GM04503 (cell line): Measurements from ENCODE around the gene CMTM5.

ENCODE experiments used
- DNase-seq: peaks from one replicate; pipeline ENCODE4 v3.0.0-alpha.2; 2012; ENCODE audit warnings: low read depth

CMTM5 gene, protein sequence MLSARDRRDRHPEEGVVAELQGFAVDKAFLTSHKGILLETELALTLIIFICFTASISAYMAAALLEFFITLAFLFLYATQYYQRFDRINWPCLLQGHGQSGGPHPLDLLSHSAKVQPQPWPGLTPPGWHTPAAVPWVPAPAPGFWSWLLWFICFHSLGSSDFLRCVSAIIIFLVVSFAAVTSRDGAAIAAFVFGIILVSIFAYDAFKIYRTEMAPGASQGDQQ

DNA sequence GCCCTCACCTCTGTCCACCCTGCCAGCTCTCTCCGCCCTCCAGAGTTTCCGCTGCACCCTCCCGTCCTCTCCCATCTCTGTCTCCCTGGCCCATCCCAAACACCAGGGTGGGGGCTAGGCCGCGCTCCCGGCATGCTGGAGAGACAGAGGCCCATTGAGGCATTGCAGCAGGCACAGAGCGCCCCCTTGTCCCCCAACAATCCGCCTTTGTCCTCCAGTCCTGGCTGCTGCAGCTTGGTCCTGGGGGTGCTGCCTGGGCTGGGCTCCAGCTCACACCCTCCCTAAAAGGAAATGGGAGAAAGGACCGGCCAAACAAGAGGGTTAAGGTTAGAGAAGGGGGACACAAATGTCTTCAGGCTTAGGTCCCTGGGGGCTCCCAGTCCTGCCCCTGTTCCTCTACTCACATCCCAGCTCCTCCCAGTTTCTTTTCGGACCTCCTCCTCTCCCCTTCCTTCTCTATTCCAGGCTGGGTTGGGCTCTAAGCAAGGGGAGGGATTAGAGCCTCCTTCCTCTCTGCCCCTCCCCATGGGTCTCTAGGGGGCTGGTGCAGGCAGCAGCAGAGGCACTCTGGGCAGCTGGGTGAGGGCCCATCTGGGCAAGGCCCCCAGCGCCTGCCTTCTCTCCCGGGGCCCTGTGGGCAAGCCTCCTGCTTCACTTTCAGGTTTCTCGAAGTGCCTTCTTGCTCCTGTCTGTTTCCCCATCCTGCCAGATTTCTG, at the start of gene CMTM5:
TSS of gene CMTM5 (plus strand) at position 565 of the 716 bp plus-strand sequence. CDS start 206 bp downstream, outside the sequence.
- DNase-seq: no peak

DNA sequence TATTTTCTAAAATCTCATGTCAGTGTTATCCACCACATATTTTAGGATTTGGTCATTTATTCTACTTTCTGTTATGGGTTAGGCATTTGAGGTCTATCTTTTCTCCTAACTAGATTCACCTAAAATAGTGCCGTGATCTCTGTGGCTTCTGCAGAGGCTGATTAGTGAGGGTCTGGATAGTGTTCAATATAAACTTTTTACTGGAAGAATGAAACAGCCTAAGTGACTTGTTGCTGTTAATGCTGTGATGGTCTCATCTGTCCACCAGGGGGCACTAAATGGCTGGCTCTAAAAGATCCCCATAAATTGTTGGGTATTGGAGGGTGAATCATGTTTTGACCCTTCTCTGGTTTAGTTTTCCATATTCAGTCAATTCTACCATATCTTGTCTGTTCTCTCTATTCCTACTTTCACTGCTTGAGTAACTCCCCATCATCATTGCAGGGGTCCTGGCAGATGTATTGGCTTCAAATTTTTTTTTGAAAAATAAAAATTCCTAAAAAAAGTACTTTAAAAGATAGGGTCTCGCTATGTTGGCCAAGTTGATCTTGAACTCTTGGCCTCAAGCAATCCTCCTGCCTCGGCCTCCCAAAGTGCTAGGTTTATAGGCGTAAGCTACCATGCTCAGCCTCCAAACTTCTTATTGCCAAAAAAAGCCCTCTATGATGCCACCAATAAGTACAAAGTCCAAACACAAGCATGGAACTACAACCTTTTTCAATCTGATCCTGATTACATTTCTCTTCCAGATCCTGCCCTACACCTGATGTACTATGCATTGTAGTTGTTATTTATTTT, 48.7 kb upstream of the CMTM5 start:
- DNase-seq: no peak

DNA sequence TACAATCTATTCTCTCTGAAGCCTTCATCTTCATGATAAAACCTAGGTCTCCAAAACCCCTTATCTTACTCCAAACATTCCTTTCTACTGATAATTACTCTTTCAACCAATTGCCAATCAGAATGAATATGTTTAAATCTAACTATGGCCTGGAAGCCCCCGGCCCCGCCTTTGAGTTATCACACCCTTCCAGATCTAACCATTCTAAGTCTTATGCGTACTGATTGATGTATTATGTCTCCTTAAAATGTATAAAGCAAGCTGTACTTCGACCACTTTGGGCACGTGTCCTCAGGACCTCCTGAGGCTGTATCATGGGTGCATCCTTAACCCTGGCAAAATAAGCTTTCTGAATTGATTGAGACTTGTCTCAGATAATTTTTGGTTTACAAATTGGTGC, 41.2 kb upstream of the CMTM5 start:
- DNase-seq: no peak

DNA sequence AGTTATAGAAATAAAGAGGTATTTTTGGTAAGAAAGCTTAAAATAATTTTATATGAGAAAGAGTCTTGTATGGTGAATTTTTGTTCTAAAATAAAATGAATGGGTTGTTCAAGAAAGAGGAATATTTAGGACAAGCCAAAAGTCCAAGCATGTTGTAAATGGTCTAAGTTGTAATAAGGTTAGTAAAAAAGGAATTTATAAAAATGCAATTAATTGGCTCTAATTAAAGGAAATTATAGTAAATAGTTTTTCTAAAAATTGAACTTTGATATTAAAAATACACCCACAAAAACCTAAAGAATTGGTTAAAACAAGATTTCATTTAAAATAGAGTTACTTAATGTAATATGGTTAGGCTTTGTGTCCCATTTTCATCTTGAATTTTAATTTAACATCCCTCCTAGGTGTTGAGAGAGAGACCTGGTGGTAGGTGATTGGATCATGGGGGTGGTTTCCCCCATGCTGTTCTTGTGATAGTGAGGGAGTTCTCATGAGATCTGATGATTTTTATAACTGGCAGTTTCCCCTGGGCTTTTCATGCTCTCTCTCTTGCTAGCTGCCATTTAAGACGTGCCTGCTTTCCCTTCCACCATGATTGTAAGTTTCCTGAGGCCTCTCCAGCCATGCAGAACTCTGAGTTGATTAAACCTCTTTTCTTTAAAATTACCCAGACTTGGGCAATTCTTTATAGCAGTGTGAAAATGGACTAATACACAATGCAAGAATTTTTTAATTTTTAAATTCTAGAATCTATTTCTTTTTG, 37.2 kb upstream of the CMTM5 start:
- no peak for DNase-seq

DNA sequence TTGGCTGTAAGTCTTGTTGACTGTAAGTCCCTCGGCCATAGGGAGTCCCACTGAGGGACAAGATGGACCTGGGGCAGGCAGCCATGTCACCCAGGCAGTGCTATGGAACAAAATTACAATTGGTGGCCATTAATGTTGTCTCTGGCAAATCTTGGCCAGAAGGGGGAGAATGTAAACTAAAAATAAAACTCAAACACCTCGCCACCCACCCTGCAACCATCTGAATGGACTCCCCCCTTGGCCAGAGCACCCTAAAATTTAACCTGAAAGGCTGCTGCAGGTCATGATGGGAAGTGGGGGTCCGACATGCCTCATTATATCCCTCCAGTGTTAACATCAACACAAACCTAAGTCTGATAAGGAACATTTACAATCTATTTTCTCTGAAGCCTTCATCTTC, 32.4 kb upstream of the CMTM5 start:
- DNase-seq: no peak

DNA sequence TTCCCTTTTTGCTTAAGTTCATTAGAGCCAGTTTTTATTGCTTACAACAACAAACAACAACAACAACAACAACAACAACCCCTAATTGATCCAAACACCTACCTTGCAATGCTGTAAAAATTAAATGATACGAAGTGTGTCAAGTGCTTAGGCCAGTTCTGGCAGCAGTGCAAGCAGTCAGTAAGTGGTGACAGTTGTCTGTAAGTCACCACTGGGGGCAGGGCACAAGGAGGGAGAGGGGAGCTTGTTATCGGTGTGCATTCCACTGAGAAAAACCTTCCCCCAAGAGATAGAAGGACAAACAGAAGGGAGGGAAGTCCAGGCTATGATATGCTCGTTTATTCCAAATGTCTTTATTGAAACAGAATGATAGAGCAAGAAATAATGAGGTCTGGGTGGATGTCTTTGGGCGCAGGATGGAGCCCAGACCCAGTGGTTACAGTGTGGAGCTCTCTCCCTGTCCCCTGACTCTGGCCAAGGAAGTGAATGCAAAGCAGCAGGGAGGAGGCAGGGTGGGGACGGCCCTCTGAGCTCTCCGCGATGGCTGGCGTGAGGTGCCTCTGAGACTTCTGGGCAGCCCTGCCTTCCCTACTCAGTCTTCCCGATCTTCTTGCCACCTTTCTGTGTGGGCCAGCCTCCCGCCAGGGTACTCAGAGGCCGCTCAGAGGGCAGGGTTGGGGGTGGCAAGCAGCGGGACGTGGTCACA, 30.7 kb upstream of the CMTM5 start:
- DNase-seq: no peak

DNA sequence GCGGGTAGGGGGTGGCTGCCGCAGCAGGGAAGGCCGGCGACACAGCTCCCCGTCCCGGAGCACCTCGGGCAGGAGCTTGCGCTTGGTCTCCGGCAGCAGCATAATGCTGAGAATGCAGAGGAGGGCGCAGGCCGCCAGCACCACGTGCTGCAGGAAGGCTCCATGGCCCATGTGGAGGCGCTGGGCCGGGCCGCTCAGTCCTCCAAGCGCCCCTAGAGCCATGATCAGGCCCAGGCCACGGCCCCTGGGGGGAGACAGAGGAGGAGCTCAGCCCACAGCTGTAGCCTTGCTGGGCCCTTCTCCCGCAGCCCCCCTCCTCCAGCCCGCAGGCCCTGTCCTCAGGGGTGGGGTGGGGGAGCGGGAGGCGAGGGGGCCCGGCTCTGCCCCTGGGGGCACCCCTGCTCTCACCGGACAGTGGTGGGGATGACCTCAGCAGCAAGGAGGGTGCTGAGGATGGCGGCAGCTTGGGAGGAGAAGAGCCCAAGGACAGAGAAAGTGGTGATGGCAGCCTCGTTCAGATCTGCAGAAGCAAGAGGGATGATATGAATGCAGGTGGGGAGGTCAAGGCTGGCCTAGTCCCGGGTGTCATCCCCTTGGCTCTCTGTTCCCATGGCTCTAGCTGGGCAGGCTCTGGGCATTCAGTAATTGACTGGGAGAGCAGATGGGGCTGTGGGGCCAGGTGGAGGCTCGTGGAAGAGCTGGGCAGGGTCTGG, 30.0 kb upstream of the CMTM5 start:
- DNase-seq: no peak

DNA sequence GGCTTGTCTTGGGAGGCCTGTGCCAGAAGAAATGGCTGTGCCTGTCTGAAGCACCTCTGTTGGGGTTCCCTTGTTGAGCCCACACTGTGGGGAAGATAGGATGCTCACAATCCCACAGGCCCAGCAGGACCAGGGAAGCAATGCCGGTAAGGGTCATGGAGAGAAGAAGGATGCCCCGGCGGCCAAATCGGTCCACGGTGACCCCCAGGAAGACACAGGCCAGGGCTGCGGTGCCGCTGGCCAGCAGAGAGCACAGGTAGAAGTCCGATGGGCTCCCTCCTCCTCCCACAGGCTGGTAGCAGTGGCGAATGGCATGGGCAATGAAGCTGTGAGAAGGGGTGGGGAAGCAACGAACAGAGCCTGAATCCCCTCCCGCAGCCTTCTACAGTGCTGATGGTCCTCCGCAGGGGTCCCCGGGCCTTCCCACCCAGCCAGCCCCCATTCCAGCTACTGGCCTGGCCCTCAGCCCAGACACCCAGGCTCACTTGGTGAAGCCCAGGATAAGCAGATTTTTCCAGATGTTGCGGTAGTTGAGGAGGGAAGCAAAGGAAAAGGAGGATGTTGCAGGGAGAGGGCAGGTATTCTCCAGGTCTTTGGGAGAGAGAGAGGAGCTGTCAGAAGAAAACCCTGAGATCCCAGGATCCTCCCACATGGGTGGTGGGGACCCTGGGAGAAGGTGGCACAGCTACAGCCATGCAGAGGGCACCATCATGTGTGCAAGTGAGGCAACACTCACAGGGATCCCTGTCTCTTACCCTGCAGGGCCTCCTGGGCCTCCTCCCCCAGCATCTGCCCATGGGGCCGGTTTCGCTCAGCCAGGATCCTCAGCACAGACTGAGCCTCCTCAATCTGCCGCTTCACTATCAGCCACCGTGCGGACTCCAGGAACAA, 29.2 kb upstream of the CMTM5 start:
- no peak for DNase-seq

DNA sequence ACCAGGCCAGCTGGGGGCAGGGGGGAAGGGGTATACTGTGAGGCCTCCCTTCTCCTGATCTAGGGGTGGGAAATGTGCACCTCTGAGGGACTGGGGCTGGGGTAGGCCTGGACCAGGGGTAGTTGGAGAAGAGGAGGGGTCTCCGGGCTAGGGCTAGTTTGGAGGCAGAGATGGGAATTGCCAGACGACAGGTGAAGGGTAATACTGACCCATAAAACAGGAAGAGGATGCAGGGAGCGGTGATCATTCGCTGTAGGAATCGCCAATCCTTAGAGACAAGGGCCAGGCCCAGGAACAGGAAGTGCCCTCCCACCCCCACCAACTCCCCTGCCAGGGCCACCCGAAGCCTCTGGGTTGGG, 28.6 kb upstream of the CMTM5 start:
- DNase-seq: no peak

DNA sequence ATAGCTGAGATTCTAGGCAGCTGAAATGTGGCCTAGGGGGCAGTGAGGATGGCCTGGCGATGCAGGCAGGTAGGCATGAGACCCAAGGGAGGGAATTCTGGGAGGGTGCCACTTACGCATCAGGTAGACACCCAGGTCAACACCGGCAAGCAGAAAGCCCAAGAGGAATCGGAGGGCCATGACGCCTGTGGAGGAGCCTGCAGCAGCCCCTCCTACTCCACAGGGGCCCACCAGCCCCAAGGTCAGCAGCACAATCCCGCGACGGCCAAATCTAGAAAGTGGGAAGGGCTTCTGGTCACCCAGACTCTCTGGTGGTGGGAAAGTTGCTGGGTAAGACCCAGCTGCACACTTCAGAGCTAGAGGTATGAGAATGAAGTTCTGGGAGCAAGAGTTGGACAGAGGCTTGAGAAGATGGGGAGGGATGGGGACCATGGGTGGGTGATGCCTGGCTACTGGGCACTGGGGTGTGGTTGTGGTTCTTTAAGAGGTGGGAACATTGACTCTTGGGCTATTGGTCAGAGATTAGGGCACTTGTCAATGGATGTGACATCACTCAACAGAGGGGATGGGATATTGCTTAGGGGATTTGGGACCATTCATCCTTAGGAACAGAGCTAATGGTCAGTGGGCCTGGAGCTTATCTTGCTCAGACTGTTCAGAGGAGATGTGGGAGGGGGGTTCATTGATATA, 27.5 kb upstream of the CMTM5 start:
- DNase-seq: no peak

DNA sequence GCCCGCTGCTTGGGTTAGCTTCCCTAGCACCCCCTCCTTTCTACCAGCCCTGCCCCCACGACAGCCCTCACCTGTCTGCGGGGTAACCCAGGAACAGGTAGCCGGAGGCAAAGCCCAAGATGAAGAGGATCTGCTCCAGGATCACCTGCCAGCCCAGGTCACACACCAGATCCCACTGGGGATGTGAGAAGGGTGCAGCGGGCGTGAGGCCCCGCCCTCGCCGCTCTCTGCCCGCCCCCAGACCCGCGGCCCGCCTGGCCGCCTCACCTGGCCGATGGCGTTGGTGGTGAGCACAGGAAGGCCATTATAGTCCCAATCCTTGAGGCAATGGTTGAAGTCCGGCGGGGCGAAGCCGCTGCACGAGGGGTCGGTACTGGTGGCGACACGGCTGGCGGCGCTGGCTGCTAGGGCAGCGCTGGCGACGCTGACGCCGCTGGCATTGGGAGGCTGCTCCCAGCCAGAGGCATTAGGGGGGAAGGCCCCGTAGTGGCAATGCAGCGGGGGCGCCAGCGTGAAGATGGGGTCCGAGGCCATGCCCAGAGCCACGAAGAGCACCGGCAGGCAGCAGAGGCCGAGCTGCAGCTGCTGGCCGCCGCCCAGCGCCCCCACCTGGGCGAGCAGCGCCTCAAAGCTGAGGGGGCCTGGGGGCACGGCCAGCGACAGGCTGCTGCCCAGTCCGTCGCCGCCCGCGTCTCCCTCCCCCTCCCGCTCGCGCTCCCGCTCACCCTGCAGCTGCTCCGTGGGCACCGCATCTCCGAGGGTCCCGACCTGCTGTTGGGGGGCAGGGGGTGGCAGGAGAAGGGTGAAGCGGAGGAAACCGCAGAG, 25.0 kb upstream of the CMTM5 start:
- DNase-seq: no peak

DNA sequence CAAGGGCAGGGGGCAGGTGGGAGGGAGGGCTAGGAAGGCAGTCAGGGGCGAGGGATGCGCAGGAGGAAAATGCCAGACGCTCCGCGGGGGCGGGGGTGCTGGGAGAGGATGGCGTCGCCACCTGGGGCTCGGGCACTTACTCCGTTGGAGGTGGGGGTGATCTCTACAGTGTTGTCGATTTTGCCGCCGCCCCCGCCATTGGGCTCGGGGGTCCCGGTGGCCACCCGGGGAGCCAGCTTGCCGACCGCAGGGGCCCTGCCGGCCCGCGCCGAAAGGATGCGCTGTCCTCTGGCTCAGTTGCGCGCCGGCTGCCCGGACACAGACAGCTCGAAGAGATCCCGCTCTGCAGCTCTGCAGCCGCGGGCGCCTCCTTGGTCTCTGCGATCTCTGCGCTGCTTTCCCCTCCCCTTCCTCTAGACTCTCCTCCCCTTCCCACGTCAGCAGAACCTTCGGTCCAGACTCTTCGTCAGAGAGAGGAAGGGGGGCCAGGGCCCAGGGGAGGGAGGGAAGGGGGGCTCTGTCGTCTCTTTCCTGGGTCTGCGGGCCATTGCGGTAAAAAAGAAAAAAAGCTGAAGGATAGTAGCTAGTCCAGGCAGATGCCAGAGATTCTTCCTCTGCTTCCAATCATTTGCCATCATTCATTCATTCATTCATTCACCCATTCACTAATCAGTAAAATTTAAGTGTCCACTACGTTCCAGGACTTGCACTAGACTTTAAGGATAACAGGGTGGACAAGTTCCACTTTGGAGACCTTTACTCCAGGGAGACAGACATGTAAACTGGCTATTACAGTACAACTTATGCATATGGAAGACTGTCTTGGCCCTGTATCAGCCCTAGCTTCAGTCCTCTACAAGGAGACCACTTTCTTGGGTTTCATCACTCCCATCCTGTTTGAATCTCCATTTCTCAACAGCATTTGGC, 24.1 kb upstream of the CMTM5 start, which contains the start of gene SLC22A17:
TSS of gene SLC22A17 (minus strand) at position 382 of the 927 bp plus-strand sequence.
- peak; percentile 46 for DNase-seq

DNA sequence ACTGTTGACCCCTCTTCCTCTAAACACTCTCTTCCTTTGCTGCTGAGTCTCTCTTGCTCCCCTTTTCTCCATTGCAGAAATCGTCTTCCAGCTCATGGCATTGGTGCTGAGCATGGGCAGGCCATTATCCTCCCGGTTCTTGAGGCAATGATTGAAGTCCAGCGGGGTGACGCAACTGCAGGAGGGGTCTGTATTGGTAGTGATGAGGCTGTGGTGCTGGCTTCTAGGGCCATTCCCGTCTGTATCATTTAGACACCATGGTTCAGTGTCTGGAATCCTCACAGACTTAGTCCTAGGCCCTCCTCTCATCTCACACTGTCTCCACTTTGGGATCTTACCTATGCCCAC, 23.4 kb upstream of the CMTM5 start:
- DNase-seq: no peak

DNA sequence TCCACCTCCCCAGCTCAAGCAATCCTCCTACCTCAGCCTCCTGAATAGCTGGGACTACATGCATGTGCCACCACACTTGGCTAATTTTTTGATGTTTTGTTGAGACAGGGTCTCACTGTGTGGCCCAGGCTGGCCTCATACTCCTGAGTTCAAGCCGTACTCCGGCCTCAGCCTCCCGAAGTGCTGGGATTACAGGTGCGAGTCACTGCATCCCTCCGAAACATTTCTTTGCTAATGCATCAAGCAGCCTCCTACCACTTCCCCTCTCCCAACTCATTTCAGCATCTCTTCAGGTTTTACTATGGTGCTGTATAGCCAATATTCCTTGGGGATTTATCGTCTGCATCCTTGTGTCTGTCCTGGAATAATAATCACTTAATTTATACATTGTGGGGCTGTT, 21.9 kb upstream of the CMTM5 start:
- DNase-seq: no peak

DNA sequence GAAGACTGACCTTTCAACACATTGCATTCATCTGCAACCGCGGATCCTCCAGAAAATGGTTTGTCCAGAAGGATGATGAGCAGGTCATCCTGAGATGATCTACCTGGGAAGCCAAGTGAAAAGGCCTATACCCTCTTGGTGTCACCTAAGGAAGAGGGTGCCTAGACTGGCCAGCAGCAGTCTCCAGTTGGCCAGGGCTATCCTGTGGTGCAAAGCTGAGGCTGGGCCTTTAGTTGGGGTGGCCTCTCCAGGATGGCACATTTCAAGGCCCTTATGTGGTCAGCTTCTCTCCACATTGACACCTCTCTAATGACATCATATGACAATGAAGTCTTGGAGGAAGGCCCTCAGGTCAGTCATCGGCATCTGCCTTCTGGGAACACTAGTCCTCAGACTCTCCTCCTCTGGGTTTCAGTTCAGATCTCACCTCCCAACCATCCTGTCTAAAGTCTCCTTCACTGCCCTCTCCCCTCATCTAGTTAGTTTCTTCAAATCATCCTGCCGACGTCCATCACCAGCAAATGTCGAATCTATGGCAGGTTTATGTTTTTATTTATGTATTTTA, 20.9 kb upstream of the CMTM5 start:
- no peak for DNase-seq

DNA sequence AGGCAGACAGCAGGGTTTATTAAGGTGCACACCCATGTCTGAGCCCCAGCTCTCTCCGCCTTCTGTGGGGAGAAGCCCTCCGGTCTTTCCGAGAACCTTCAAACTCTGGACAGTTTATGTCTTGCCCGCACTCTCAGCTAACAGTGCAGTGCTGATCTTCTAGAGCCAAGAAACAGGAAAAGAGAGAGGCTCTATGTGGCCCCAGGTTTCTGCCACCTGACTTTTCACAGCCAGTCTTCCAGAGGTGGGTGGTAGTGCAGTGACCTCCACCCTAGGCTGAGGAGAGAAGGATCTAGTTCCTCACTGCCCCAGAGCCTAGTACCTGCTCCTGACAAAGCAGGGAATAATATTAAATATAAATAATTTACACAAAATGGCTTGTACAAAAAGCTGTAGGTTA, 20.2 kb upstream of the CMTM5 start:
- DNase-seq: no peak

DNA sequence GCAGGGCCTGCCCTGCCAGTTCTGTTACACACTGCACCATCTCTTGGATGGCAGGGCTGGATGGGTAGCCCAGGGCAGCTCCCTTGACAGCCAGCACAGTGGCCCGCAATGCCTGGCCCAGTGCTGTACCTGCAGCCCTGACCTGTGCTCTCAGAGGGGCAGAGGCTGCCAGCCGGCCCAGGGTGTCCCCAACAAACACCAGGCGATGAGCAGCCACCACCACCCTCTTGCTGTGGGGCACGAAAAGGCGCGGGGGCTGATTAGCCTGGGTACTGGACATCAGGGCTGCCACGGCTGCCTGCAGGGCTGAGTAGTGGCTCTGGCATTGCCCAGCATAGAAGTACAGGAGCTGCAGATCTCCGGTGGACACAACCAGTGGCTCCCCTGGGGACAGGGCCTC, 19.6 kb upstream of the CMTM5 start:
- no peak for DNase-seq
